HG03139 (cell line): Measurements from ENCODE around the gene SLC9A8.
A peak's percentile ranks its signal among the peaks of the same experiment; 100 is the strongest.

Experiments
- ATAC-seq: cut with Tn5 transposase; IDR thresholded peaks from one replicate; pipeline ENCODE4 v1.9.1; 2021; ENCODE audit not compliant: unreplicated experiment

SLC9A8 gene

GRCh38 chr20:49813305-49813974 lies 812 bp downstream of the SLC9A8 start:
- peak; percentile 14 for ATAC-seq

GRCh38 chr20:49814057-49814694 lies 1.5 kb downstream of the SLC9A8 start:
- no peak for ATAC-seq

GRCh38 chr20:49818816-49819215 lies 6.2 kb downstream of the SLC9A8 start:
- no peak for ATAC-seq

- no peak for ATAC-seq
These were observed 7.1 kb downstream of the SLC9A8 start for GRCh38 chr20:49819702-49820101.

- ATAC-seq = no peak
These were observed 8.8 kb downstream of the SLC9A8 start for GRCh38 chr20:49821381-49821780.

GRCh38 chr20:49821870-49822331 lies 9.3 kb downstream of the SLC9A8 start:
- no peak for ATAC-seq

- ATAC-seq = no peak
These were observed 10.7 kb downstream of the SLC9A8 start for GRCh38 chr20:49823152-49823847.

- ATAC-seq = no peak
These were observed 11.6 kb downstream of the SLC9A8 start for GRCh38 chr20:49824206-49824605.

- ATAC-seq = no peak
These were observed 12.9 kb downstream of the SLC9A8 start for GRCh38 chr20:49825521-49826033.

- ATAC-seq = no peak
These were observed 18.6 kb downstream of the SLC9A8 start for GRCh38 chr20:49831022-49831769.

- no peak for ATAC-seq
These were observed 19.4 kb downstream of the SLC9A8 start for GRCh38 chr20:49831770-49832631.

GRCh38 chr20:49832632-49833327 lies 20.2 kb downstream of the SLC9A8 start:
- no peak for ATAC-seq

- ATAC-seq = no peak
These were observed 20.9 kb downstream of the SLC9A8 start for GRCh38 chr20:49833483-49833882.

GRCh38 chr20:49835031-49835430 lies 22.4 kb downstream of the SLC9A8 start:
- ATAC-seq = no peak

- ATAC-seq = no peak
These were observed 25.9 kb downstream of the SLC9A8 start for GRCh38 chr20:49838546-49838945.

GRCh38 chr20:49843139-49843538 lies 30.5 kb downstream of the SLC9A8 start:
- no peak for ATAC-seq

- ATAC-seq = no peak
These were observed 31.2 kb downstream of the SLC9A8 start for GRCh38 chr20:49843770-49844380.

GRCh38 chr20:49845060-49845459 lies 32.4 kb downstream of the SLC9A8 start:
- no peak for ATAC-seq

GRCh38 chr20:49846206-49846807 lies 33.7 kb downstream of the SLC9A8 start:
- no peak for ATAC-seq
